GM20000 (cell line): ENCODE results near the gene FHOD1.

ENCODE experiments used
- DNase-seq: peaks from one replicate; pipeline ENCODE4 v3.0.0; 2012; ENCODE audit warnings: low spot score
- TF ChIP-seq, protein P1 (sequence below): IDR thresholded peaks from 2 replicates; pipeline ENCODE4 v1.5.1; 2012; ENCODE audit warnings: mild to moderate bottlenecking, control low read depth; ENCODE audit errors: extremely low read depth, missing control alignments

Gene FHOD1

DNA sequence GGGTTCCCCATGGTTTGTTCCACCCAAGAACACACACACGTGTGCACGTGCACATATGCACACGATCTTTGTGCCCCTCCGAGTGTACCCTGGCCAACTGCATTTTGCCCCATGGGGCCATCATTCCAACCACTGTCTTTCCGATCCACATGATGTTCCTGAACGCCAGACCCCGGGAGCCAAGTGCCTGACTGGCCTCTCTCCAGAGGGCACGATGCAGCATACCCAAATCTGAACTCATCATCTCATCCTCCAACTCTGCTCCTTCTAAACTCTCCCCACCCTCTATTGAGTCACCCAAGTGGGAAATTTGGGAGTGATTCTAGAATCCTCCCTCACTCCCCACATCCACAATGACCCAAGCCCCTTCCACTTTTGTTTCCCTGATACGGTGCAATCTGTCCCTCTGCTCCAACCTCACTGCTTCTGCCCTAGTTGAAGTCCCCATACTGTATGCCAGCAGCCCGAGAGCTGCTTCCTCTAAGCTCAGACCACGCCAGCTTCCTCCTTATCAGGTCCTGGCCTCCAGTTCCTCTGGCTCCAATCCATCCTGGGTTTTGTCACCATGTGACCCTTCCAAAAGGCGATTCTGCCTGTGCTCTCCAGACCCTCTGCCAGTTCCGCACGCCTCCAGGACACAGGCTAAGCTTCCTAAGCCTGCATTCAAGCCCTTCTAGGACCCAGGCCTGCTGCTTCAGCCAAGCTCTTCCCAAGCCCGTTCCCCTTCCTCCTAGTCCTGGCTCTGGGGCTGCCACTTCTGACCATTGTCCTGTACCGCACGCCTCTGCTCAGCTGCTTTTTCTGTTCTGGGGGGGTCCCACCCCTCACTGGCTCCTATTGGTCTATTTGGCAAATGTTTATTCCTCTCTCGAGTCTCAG is 30.4 kb downstream of the FHOD1 start:
- no peak for DNase-seq
- TF ChIP-seq, protein P1, sequence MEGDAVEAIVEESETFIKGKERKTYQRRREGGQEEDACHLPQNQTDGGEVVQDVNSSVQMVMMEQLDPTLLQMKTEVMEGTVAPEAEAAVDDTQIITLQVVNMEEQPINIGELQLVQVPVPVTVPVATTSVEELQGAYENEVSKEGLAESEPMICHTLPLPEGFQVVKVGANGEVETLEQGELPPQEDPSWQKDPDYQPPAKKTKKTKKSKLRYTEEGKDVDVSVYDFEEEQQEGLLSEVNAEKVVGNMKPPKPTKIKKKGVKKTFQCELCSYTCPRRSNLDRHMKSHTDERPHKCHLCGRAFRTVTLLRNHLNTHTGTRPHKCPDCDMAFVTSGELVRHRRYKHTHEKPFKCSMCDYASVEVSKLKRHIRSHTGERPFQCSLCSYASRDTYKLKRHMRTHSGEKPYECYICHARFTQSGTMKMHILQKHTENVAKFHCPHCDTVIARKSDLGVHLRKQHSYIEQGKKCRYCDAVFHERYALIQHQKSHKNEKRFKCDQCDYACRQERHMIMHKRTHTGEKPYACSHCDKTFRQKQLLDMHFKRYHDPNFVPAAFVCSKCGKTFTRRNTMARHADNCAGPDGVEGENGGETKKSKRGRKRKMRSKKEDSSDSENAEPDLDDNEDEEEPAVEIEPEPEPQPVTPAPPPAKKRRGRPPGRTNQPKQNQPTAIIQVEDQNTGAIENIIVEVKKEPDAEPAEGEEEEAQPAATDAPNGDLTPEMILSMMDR, result no peak

DNA sequence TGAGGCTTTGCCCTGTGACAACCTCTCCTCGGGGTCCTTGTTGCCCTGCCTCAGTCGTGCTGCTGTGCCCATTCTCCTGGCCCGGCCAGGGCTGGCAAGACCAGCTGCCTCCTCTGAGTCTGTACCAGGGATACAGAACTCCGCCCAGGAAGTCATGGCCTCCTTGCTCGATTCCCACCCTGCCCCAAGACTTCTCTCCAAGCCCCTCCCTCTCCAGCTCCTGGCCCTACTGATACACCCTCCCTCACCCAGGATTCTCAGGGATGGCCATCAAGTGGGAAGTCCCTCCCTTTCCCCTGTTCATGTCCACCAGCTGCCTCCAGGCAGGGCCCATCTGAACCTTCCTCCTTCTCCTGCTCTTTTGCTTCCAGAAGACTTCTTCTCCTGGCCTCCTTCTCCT is 31.6 kb downstream of the FHOD1 start:
- TF ChIP-seq, protein P1, result no peak
- DNase-seq, result no peak

DNA sequence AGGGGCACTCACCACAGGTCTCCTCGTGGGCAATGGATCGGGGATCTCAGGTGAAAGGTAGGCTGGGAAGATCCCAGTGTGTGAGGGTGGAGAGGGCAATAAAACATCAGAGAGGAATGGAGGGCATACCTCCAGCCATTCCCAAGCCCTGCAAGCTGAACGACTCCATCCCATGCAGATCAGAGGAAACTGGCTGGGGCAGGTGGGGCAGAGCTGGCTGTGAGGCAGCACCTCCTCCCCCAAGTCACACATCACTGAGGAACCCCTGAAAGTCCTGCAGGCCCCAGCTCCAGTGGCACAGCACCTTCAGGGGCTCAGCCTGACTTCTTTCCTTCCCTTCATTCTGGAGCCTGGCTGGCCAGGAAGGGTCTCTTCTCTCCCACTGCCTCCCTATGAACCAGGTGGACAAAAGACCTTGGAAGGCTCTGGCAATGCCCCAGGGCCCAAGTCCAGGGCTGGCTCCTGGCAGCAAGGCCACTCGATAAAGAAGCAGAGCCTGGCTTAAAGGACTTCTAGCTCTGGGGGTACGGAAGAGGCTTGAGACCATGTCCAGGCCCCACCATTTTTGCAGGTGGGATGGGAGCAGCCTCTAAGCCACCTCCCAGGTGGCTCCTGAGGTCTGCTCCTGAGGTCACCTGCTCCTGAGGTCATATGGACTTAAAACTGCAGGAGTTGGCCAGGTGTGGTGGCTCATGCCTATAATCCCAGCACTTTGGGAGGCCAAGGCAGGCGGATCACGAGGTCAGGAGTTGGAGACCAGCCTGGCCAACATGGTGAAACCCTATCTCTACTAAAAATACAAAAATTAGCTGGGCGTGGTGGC is 33.9 kb downstream of the FHOD1 start:
- TF ChIP-seq, protein P1, result no peak
- DNase-seq, result no peak

DNA sequence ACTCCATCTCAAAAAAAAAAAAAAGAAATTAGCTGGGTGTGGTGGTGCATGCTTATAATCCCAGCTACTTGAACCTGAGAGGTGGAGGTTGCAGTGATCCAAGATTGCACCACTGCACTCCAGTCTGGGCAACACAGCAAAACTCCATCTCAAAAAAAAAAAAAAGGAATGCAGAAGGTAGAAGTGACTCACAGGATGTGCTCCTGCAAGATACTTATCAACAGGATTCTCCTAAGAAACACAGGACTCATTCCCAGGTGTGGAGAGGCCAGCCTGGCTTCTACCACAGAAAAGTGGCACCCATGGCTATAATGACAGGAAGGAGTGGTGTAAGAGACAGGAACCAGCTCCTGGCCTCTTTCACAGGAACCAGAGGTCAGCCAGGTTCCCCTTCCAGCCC is 34.5 kb downstream of the FHOD1 start:
- no peak for DNase-seq
- TF ChIP-seq, protein P1, result no peak

DNA sequence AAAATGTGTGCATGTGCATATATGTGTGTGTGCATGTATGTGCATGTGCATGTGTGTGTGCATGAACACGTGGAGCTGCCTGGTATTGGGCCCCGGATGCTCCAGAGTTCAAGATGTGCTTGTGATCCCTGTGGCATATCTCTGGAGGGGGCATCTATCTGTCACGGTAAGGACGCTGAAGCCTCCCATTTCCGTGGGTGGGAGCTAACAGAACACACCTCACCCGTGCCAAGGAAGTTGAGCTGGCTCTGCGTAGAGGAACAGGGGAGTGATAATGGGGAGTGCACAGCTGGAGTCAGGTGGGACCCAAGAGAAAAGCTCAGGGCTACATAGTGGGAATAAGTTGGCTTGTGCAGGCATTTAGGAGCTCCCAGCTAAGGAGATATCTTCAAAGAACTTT is 35.6 kb downstream of the FHOD1 start:
- no peak for DNase-seq
- TF ChIP-seq, protein P1, result no peak

DNA sequence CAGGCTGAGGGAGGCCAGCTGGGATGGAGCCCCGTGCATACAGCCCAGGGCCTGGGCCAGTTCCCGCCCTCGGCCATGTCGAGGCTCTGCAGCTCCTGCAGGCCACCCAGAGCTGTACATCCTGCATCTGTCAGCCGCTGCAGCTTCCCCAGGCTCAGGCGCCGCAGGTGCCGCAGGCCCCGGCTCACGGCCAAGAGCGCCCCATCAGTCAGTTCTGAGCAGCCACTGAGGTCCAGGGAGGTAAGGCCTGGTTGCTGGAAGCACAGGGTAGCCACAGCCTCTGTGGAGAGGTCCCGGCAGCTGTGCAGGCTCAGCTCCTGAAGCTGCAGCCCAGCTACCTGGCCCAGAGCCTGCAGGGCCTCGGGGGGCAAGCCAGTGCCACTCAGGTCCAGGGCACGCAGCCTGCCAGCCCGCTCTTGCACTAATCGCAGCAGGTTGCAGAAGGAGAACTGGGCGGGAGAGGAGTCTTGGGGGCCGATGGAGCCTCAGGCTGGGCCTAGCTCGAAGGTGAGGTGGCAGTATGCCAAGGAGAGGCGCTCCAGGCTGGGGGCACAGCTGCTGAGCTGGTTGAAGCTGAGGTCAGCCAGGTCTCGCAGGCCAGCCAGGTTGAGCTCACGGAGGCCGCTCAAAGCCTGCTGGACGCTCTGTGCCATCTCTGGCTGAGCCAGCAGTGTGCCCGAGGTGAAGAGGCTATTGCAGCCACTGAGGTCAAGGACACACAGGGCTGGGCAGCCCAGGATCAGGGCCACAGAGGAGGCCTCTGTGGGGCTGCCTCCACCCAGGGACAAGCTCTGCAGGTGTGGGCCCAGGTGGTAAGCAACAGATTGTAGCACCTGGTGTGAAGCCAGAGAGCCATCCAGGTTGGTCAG is 37.0 kb downstream of the FHOD1 start:
- no peak for DNase-seq
- TF ChIP-seq, protein P1, result no peak
